ENCODE results near the gene RASAL2. TPM values are rescaled to one million over a fixed set of nuclear protein-coding genes. Genes with fewer than 3 reads are reported as not detected.

The RASAL2 gene
- total RNA-seq, 1 experiment from 2014 or later, result 22.2 TPM

DNA sequence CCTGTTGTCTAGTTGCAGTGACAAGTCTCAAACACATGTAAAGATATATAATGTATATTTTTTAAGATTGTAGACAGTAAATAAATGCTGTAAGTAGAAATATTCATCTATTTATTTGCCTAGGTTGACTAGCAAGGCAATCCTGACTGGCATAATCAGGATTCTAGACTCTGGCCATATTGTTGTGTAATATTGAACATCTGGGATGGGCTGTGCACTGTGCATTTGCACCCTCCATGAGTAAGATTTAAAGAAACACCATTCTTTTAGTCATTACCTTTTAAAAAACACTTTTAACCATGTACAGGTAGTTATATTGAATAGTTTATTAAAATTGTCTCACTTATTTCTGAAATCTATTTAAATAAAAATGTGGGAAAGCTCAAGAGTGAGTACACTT is 32.4 kb downstream of the RASAL2 start:
- no peak overlapping the region for H4K5ac ChIP-seq (ENCODE audit: insufficient read length, low read depth, low read length)
- Mint-ChIP-seq H3K9me3 (peaks cover 0 to 2% of the 10 kb centered on the region in 2 experiments; a peak in 2 of 5 replicates), H3K27ac (no peak overlapping the region), H3K27me3 (ENCODE audit: low read depth) (no peaks in the 10 kb centered on the region), H3K36me3 (ENCODE audit: insufficient read depth in 1 of 3, low read depth in 3 of 3) (peaks cover 0 to 5% (median 0%) of the 10 kb centered on the region in 3 experiments; a peak in 3 of 7 replicates), H3K4me3 (no peak overlapping the region), H3K4me1 (peaks cover 14 to 17% of the 10 kb centered on the region in 2 experiments)
- no peak for DNase-seq
- no peaks in the 10 kb centered on the region for H3K27me3 ChIP-seq (ENCODE audit: insufficient read depth, low read length)
- H3K56ac ChIP-seq (ENCODE audit: insufficient read length, low read depth, low read length), result no peak overlapping the region
- H3K79me1 ChIP-seq (ENCODE audit: insufficient read depth, low read depth, low read length, poor library complexity, severe bottlenecking), result no peaks in the 10 kb centered on the region
- H3K4me2 ChIP-seq (ENCODE audit: insufficient read depth, insufficient read length, low read length), result no peak overlapping the region
- no peak overlapping the region for H2BK12ac ChIP-seq (ENCODE audit: insufficient read length, low read depth, low read length)
- no peaks in the 10 kb centered on the region for H4K20me1 ChIP-seq (ENCODE audit: control insufficient read depth, insufficient read depth, insufficient read length)
- no peaks in the 10 kb centered on the region for H3K9me3 ChIP-seq (ENCODE audit: control insufficient read depth, low read depth, low read length)
- H3K4ac ChIP-seq (ENCODE audit: low read depth, low read length), result no peak overlapping the region
- H2BK5ac ChIP-seq (ENCODE audit: insufficient read length, low read length), result no peak overlapping the region
- H2AFZ ChIP-seq (ENCODE audit: low read length), result no peak overlapping the region
- TF ChIP-seq, protein P1, sequence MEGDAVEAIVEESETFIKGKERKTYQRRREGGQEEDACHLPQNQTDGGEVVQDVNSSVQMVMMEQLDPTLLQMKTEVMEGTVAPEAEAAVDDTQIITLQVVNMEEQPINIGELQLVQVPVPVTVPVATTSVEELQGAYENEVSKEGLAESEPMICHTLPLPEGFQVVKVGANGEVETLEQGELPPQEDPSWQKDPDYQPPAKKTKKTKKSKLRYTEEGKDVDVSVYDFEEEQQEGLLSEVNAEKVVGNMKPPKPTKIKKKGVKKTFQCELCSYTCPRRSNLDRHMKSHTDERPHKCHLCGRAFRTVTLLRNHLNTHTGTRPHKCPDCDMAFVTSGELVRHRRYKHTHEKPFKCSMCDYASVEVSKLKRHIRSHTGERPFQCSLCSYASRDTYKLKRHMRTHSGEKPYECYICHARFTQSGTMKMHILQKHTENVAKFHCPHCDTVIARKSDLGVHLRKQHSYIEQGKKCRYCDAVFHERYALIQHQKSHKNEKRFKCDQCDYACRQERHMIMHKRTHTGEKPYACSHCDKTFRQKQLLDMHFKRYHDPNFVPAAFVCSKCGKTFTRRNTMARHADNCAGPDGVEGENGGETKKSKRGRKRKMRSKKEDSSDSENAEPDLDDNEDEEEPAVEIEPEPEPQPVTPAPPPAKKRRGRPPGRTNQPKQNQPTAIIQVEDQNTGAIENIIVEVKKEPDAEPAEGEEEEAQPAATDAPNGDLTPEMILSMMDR (conservative IDR thresholded peaks at IDR 0.05), result no peak
- no peaks in the 10 kb centered on the region; the same call in 1 of the 2 replicates for H3K79me2 ChIP-seq (ENCODE audit: insufficient read depth, low read length)
- H2BK20ac ChIP-seq (ENCODE audit: low read depth, low read length, poor library complexity, severe bottlenecking), result no peak overlapping the region
- no peak overlapping the region for H2BK120ac ChIP-seq (ENCODE audit: low read depth, low read length, poor library complexity, severe bottlenecking)
- no peak overlapping the region for H2AK5ac ChIP-seq (ENCODE audit: insufficient read length, low read length)
- H3K23ac ChIP-seq (ENCODE audit: insufficient read length, low read depth, low read length), result no peak overlapping the region
- H4K8ac ChIP-seq (replicated peaks; ENCODE audit: insufficient read length, low read depth, low read length), result no peak overlapping the region
- no peak overlapping the region for H3K27ac ChIP-seq (ENCODE audit: insufficient read length, low read depth, low read length)
- no peaks in the 10 kb centered on the region for H3K23me2 ChIP-seq (ENCODE audit: insufficient read length, low read depth, low read length, poor library complexity, severe bottlenecking)
- no peak overlapping the region for H3K18ac ChIP-seq (ENCODE audit: insufficient read length, low read depth, low read length)
- no peak overlapping the region for H3T11ph ChIP-seq (ENCODE audit: low read length)
- no peak overlapping the region for H3K9ac ChIP-seq (ENCODE audit: extremely low read depth, insufficient read length, low read length)
- H3K4me1 ChIP-seq (ENCODE audit: insufficient read depth, low read length), result no peaks in the 10 kb centered on the region; the same call in 1 of the 2 replicates
- no peak overlapping the region for H3K14ac ChIP-seq (ENCODE audit: insufficient read depth, low read length)
- no peak overlapping the region for H2BK15ac ChIP-seq (ENCODE audit: low read depth, low read length)
- no peak overlapping the region for H4K91ac ChIP-seq (ENCODE audit: insufficient read length, low read depth, low read length)
